Gastroesophageal sphincter (tissue), 3 donors: ENCODE data around the gene SLC35F3.

Experiments used
- EP300 ChIP-seq: sonication (generic); formaldehyde crosslinking; IDR thresholded peaks from one replicate; pipeline ENCODE4 v1.6.1; 2017; ENCODE audit warnings: antibody characterized with exemption, mild to moderate bottlenecking
- POLR2A ChIP-seq, 2 donors: fragments of 450-650 bp; IDR thresholded peaks; one replicate each; pipeline ENCODE4 v1.6.1; 2017; ENCODE audit warnings: antibody characterized with exemption in 2 of 2, mild to moderate bottlenecking in 2 of 2, moderate library complexity in 1 of 2
- POLR2AphosphoS5 ChIP-seq: sonication (generic); formaldehyde crosslinking; IDR thresholded peaks from one replicate; pipeline ENCODE4 v1.6.1; 2017; ENCODE audit warnings: antibody characterized with exemption
- TF ChIP-seq, protein P1 (sequence below), 4 experiments: fragments of 200-600 bp in 2 of 4; fragments of 450-650 bp in 2 of 4; sonication (generic) in 1 of 4; IDR thresholded peaks; one replicate each; pipeline ENCODE4 v1.5.1; 2017 to 2019; ENCODE audit warnings: antibody characterized with exemption in 4 of 4, mild to moderate bottlenecking in 2 of 4, moderate library complexity in 2 of 4

DNA sequence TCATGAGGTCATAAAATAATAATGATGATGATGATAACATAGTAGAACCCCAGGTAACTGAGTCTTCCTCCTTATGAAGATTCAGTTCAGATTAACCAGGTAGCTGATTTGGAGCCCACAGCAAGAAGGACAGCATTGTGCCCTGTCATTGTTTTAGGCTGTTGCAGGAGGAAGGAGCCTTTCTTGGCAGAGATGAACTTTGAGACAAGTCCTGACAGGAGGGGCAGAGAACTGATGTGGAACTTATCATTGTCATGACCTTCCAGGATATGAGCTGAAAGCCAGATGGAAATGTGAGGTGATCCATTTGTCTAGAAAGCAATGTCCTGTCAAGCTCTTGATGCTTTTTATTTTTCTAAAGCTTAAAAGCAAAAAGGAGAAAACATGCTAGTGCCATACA, 336.2 kb downstream of the SLC35F3 start:
- TF ChIP-seq, protein P1, sequence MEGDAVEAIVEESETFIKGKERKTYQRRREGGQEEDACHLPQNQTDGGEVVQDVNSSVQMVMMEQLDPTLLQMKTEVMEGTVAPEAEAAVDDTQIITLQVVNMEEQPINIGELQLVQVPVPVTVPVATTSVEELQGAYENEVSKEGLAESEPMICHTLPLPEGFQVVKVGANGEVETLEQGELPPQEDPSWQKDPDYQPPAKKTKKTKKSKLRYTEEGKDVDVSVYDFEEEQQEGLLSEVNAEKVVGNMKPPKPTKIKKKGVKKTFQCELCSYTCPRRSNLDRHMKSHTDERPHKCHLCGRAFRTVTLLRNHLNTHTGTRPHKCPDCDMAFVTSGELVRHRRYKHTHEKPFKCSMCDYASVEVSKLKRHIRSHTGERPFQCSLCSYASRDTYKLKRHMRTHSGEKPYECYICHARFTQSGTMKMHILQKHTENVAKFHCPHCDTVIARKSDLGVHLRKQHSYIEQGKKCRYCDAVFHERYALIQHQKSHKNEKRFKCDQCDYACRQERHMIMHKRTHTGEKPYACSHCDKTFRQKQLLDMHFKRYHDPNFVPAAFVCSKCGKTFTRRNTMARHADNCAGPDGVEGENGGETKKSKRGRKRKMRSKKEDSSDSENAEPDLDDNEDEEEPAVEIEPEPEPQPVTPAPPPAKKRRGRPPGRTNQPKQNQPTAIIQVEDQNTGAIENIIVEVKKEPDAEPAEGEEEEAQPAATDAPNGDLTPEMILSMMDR (IDR thresholded peaks at IDR 0.05) = no peak
- TF ChIP-seq EP300 (no peak), POLR2A (IDR thresholded peaks at IDR 0.05) (no peak), POLR2AphosphoS5 (no peak)
